ENCODE measurements around the gene GPRIN2.

Gene GPRIN2

DNA sequence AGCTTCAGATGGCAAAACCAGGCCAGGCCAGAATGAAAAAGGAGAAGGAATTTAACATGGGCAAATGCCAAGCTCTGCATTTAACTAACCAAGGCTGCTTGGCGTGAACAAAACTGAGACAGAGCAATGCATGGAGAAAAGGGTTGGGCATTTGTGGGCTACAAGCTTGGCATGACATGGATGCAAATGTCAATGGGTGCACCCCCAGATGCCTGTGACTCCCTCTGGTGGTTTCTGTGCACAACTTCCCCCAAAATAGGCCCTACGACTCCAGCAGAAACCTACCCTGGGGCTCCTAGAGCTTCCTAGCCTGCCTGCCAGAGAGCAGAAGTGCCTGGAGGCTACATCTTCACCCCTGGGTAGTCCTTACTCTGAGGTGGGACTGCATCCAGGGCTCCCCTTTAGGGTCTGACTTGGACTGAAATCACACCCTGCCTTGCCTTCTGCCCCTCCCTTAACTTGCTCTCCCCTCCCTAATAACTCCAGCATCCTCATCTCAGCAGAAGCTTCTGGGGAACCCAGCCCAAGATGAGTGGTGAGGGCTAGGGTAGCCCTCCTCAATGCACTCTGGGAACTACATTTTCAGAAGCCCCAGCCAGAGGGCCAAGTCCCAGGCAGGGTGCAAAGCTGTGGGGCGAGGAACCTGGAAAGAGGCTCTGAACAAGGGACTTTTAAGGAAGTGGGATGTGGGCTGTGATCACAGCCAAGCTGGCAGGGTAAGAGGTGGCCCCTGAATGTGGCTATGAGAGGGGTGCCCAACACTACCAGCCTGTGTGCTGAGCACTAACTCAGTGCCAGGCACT is 11.3 kb downstream of the GPRIN2 start:
- H3K4me3 ChIP-seq (ENCODE audit: control insufficient read depth, low read depth, low read length): no peak overlapping the region
- TF ChIP-seq, protein P1, sequence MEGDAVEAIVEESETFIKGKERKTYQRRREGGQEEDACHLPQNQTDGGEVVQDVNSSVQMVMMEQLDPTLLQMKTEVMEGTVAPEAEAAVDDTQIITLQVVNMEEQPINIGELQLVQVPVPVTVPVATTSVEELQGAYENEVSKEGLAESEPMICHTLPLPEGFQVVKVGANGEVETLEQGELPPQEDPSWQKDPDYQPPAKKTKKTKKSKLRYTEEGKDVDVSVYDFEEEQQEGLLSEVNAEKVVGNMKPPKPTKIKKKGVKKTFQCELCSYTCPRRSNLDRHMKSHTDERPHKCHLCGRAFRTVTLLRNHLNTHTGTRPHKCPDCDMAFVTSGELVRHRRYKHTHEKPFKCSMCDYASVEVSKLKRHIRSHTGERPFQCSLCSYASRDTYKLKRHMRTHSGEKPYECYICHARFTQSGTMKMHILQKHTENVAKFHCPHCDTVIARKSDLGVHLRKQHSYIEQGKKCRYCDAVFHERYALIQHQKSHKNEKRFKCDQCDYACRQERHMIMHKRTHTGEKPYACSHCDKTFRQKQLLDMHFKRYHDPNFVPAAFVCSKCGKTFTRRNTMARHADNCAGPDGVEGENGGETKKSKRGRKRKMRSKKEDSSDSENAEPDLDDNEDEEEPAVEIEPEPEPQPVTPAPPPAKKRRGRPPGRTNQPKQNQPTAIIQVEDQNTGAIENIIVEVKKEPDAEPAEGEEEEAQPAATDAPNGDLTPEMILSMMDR (conservative IDR thresholded peaks at IDR 0.05; ENCODE audit: control insufficient read depth, insufficient read depth, low read depth, low read length): peak; percentile 46
- no peak for DNase-seq (ENCODE audit: low read depth)

DNA sequence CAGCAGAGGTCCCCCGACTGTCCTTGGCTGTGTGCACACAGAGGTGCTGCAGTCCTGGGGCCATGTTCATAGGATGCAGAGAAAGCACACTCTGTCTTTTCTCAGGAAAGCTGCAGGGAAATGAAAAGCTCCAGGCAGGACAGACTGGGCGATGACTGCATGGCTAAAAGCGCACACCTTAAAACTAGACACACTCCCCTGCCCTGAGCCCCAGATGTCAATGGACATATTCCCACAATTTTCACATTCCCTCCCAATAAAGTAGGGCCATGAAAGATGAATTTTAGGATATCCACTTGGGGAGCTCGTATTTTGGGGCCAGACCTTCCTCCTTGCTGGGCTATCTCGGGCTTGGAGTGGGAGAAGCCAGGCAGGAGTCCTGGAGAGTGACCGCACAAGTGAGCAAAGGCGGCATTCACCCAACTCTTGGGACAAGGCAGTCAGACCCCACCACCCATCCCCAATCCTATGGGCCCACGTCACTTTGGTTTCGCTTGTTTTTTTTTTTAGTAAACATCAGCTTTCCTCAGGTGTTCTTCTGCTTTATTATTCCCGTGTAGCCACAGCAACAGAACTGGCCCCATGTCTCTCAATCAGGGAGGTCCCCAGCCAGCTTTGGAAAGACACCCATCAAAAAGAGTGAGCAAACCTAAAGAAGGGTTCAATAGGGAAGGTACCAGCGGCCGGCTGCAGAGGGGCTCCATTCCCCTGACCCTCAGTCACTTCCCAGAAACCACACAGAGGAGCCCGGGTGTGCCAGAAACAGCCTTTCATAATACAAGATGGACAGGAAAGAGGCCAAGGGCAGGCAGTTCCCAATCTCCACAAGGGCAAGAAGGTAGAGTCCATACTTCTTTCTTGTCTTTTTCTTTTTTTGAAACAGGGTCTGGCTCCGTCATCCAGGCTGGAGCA is 12.7 kb downstream of the GPRIN2 start:
- DNase-seq (ENCODE audit: low read depth): no peak
- TF ChIP-seq, protein P1 (conservative IDR thresholded peaks at IDR 0.05; ENCODE audit: control insufficient read depth, insufficient read depth, low read depth, low read length): no peak
- H3K4me3 ChIP-seq (ENCODE audit: control insufficient read depth, low read depth, low read length): no peak overlapping the region

DNA sequence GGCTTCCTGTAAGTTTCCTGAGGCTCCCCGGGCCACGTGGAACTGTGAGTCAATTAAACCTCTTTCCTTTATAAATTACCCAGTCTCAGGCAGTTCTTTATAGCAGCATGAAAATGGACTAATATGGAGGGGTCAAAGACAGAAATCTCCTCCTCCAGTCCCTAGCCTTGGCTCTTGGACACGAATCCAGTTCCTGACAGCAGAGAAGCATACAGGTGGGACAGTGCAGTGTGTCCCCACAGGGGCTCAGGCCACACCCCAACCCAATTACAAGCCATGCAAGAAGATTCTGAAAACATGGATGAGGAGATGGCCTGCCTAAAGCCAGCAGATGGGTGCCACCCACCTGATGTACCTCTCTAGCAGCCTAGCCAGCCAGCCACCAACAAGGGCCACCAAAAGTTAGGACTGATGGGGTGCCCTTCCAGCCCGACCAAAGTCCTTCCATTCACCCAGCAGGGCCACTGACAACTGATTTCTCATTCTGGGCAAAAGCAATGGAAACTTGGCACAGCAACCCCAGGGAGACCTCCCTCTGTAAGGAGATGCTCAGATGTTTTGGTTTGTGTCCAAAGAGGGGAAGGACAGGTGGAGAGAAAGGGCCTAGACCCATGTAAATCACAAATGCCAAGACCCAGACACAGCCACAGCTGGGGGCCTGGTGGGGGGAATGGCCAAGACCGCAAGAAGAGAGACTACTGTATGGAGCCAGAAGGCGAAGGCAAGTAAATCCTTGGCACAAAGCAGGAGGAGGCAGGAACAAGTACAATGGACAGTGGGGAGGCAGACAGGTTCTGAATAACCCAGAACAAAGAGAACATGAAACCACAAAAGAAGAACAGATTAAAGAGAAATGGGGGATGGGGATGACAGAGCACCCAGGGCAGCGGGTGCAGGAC is 13.6 kb downstream of the GPRIN2 start:
- H3K4me3 ChIP-seq (ENCODE audit: control insufficient read depth, low read depth, low read length): no peak overlapping the region
- DNase-seq (ENCODE audit: low read depth): no peak
- TF ChIP-seq, protein P1 (conservative IDR thresholded peaks at IDR 0.05; ENCODE audit: control insufficient read depth, insufficient read depth, low read depth, low read length): no peak

DNA sequence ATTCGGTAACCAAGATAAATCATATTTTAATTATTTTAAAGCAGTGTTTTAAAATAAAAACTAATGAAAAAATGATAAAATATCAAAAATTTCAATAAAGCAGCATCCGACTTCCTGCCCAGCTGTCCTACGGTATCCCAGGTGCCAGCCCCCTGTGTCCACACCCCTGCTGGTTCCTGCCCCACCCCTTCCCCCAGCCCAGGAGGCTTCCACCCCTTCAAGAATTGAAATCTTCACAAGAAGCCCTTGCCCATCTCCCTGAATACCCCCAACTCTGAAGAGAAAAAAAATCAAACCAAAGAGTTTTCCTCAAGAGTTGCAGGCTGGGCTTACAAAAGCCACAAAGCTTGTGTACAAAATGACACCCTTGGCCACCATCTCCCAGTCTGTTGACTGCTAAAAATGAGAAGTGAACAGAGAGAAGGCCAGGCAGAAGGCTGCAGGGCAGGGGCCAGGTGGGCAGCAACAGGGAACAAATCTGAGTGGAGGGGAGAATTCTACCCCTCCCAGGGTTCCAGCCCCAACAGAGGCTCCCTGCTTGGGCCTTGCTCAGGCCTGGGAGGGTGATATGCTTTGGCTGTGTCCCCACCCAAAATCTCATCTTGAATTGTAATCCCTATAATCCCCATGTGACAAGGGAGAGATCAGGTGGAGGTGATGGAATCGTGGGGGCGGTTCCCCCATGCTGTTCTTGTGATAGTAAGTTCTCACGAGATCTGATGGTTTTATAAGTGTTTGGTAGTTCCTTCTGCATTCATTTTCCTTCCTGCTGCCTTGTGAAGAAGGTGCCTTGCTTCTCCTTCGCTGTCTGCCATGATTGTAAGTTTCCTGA is 14.5 kb downstream of the GPRIN2 start:
- DNase-seq (ENCODE audit: low read depth): no peak
- TF ChIP-seq, protein P1 (conservative IDR thresholded peaks at IDR 0.05; ENCODE audit: control insufficient read depth, insufficient read depth, low read depth, low read length): no peak
- no peak overlapping the region for H3K4me3 ChIP-seq (ENCODE audit: control insufficient read depth, low read depth, low read length)

DNA sequence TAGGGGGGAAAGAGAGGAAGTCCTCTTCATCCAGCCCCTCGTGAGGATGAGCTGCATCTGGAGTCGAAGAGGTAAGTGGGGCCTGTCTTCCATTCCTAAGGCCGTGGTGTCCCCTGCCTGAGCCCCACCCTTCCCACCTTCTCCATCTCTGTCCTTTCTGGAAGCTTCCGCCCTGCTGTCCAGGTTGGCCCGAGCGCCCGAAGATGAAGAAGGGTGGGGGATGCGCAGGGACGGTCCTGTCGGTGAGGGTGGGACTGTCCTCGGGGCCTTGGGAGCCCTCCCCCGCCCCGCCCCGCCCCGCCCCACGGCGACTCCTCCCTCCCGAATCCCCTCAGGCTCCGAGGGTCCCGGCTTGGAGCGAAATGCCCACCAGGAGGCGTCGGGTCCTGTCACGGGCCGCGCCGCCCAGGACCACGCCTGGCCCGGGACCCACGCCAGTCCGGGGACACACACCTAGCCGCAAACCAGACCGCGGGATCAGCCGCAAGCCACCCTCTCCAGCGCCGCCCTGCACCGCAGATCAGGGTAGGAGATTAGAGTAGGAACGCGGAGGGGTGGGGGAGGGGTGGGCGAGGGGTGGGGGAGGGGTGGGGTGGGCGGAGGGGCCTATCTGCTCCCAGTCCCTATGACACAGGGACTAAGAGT is 15.3 kb downstream of the GPRIN2 start:
- peak overlapping the region; percentile 15 for H3K4me3 ChIP-seq (ENCODE audit: control insufficient read depth, low read depth, low read length)
- TF ChIP-seq, protein P1 (conservative IDR thresholded peaks at IDR 0.05; ENCODE audit: control insufficient read depth, insufficient read depth, low read depth, low read length): no peak

More for the DNA sequence above, 15.3 kb downstream of the GPRIN2 start:
- no peak for DNase-seq (ENCODE audit: low read depth)
